HG02759 (cell line): Measurements from ENCODE around the gene PKP4.
A peak's percentile ranks its signal among the peaks of the same experiment; 100 is the strongest.
"Not testable (repeated sequence)": the region's sequence is repeated elsewhere in the genome, so short reads cannot be mapped to it uniquely, and the experiment has no call there.

Experiments
- ATAC-seq: cut with Tn5 transposase; IDR thresholded peaks from one replicate; pipeline ENCODE4 v1.9.1; 2021; ENCODE audit warnings: mild to moderate bottlenecking, moderate library complexity; ENCODE audit not compliant: unreplicated experiment

The PKP4 gene, protein sequence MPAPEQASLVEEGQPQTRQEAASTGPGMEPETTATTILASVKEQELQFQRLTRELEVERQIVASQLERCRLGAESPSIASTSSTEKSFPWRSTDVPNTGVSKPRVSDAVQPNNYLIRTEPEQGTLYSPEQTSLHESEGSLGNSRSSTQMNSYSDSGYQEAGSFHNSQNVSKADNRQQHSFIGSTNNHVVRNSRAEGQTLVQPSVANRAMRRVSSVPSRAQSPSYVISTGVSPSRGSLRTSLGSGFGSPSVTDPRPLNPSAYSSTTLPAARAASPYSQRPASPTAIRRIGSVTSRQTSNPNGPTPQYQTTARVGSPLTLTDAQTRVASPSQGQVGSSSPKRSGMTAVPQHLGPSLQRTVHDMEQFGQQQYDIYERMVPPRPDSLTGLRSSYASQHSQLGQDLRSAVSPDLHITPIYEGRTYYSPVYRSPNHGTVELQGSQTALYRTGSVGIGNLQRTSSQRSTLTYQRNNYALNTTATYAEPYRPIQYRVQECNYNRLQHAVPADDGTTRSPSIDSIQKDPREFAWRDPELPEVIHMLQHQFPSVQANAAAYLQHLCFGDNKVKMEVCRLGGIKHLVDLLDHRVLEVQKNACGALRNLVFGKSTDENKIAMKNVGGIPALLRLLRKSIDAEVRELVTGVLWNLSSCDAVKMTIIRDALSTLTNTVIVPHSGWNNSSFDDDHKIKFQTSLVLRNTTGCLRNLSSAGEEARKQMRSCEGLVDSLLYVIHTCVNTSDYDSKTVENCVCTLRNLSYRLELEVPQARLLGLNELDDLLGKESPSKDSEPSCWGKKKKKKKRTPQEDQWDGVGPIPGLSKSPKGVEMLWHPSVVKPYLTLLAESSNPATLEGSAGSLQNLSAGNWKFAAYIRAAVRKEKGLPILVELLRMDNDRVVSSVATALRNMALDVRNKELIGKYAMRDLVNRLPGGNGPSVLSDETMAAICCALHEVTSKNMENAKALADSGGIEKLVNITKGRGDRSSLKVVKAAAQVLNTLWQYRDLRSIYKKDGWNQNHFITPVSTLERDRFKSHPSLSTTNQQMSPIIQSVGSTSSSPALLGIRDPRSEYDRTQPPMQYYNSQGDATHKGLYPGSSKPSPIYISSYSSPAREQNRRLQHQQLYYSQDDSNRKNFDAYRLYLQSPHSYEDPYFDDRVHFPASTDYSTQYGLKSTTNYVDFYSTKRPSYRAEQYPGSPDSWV

DNA sequence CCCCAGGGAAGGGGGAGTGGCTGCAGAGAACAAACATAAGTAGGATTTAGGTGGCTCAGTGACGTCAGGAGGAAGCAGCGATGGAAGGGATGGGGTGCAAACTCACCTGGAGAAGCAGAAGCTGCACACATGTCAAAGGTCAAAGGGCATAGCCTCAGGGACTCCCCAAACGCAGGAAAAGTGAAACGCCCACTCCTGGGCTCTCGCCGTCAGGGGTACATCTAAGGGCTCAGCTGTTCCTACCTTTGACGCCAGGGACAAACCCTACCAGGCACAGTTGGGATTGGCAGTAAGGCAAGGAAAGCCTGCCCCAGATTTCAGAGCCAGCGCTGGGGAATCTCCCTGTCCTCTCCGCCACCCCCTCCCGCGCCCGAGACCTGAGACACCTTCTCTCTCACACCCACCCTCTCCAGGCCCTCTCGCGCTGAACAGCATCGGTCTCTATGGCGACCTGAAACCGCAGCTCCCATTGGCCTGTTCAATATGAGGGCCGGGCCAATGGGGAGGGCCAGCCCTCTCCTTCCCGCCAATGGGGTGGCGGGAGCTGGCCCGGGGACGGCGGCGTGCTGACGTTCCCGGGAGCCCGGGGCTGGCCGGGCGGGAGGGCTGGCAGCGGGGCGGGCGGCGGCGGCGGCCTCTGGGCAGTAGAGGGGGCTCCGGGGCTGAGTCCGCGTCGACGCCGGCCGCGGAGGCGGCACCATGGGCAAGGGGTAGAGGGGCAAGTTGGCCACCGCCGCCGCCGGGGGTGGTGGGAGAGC, at the start of gene PKP4, which contains the start of gene CCDC148:
TSS of gene PKP4 (plus strand) at position 644 of the 758 bp plus-strand sequence. CDS start 76,233 bp downstream, outside the sequence.
TSS of gene CCDC148 (minus strand) at position 445 of the 758 bp plus-strand sequence. CDS start at position 131, 314 bp downstream.
- ATAC-seq: peak; percentile 90

GRCh38 chr2:158407031-158407430, 49.7 kb upstream of the PKP4 start:
- no peak for ATAC-seq

DNA sequence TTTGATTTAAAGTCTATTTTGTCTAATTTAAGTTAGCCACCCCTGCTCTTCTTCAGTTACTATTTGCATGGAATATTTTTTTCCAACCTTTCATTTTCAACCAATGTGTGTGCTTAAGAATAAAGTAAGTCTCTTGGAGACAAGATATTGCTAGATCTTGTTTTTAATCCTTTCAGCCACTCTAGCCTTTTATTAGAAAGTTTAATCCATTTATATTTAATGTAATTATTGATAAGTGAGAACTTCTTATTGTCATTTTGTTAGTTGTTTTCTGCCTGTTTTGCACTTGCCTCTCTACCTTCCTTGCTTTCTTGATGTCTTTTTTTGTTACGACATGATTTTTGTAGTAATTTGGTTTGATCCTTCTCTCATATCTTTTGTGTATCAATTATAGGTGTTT, 46.6 kb upstream of the PKP4 start:
- ATAC-seq: no peak

GRCh38 chr2:158411748-158412147, 45.0 kb upstream of the PKP4 start:
- no peak for ATAC-seq

GRCh38 chr2:158412206-158412605, 44.5 kb upstream of the PKP4 start:
- no peak for ATAC-seq

DNA sequence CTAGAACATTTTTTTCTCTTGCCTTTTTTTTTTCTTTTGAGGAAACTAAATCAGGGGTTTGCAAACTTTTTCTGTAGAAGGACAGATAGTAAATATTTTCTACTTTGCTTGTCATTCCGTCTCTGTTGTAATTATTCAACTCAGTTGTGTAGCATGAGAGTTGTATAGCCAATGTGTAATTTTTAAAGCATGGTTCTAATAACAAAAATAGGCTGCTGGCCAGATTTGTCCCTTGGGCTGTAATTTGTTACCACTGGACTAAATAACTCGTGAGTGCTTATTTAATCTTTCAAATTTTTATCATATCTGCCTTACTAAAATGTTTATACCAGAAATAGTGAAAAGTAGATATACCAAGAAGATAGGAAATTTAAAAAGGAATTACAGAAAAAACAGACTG, 43.2 kb upstream of the PKP4 start:
- ATAC-seq: no peak

DNA sequence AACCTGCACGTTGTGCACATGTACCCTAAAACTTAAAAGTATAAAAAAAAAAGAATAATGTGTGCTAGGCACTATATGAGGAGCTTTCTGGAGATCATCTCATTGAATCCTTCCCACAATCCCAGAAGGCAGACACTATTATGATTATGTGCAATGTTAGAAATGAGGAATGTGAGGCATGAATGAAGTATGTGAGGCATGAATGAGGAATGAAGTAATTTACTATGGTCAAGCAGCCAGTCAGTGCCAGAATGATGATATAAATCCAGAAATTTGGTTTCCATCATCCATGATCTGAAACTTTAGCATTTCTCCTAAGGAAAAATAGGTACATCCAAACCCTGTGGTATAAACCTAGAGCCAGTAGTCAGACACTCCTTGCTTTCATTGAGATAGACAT, 42.2 kb upstream of the PKP4 start:
- no peak for ATAC-seq

- no peak for ATAC-seq
Measured at GRCh38 chr2:158432117-158432516, 24.6 kb upstream of the PKP4 start.

DNA sequence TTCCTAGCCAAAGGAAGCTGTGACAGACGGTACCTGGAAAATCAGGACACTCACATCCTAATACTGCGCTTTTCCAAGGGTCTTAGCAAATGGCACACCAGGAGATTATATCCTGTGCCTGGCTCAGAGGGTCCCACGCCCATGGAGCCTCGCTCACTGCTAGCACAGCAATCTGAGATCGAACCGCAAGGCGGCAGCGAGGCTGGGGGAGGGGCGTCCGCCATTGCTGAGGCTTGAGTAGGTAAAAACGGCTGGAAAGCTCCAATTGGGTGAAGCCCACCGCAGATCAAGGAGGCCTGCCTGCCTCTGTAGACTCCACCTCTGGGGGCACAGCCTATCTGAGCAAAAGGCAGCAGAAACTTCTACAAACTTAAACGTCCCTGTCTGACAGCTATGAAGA, 23.0 kb upstream of the PKP4 start:
- ATAC-seq: not testable (repeated sequence)

- not testable (repeated sequence) for ATAC-seq
Measured at GRCh38 chr2:158439062-158439461, 17.7 kb upstream of the PKP4 start.

DNA sequence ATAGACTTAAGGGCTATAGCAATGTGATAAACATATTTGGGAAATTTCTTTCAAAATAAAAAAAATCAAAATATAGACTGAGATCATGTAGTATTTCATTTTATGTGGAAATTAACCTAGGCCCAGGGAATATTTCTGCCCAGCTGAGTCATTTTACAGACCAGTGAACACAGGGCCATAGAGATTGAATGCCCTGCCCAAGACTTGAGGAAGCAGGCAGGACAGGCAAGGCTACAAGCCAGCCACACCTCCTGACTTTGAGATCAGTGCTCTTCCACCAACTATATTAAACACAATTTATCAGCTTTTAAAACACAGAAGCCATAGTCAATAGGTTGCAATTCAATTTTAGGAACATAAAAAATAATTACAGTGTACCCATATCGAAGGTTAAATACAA, 13.1 kb upstream of the PKP4 start:
- no peak for ATAC-seq

DNA sequence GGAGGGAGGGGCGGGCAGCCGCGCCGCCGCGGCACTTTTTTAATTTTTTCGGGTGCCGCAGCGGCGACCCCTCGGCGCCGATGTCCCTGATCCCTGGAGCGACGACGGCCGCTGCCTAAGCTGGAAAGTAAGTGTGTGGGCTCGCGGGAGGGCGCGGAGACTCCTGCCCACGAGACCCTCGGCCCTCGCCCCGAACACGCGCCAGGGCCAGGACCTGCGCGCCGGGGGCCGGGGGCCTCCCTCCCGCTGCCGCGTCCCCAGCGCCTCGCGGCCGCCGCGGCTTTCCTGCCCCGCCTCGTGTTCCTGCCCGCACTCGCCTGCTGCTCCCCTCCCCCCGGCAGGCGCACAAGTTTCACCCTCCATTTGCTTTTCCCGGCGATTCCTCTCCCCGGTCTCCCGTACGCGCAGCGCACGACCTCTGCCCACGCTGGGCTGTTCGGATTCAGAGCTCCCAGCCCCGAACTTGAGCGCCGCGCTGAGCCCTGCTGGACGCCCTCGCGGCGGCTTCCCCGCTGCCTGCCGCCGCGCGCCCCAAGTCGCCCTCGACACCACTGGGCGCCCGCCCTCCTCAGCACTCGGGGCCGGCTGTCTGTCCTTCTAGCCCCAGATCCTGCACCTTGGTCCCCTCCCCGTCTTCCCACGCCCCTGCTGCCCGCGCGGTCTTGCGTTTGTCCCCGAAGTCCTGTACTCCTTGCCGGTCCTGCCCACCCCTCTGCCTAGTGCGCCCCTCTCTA, 507 bp downstream of the PKP4 start:
- peak; percentile 31 for ATAC-seq

DNA sequence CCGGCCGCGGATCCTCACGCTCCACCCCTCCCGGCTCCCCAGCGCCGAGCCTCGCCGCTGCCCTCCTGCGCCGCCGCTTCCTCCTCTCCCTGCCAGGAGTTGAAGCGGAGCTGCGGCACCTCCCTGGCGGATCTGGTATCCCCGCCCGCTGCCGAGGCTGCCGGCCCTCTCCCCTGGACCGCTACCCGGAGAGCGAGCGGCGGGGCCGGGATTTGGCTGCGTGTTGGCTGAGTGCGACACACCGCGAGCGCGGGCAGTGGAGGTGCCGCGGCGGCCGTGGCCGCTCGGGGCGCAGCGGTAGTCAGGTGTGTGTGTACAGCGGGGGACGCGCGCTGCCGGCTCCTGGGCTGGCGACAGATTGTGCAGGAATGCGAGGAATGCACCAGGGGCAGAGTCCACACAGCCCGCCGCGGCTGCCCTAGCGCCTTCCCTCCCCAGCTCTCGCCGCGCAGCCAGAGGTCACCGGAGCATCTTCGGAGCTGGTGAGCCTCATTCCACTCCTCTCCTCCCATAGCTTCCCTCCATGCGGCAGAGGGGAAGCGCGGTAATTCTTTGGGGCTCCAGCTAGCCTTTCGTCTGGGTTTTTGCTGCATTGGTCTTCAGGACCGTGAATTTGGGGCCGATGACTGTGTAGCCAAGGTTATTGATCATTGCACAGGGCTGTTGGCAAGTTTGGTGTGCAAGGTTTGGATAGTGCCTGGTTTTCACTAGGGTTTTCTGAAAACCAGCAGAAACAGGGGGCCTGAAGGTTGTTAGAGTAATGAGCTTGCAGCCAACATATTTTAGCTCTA, 1.3 kb downstream of the PKP4 start:
- ATAC-seq: peak; percentile 53

DNA sequence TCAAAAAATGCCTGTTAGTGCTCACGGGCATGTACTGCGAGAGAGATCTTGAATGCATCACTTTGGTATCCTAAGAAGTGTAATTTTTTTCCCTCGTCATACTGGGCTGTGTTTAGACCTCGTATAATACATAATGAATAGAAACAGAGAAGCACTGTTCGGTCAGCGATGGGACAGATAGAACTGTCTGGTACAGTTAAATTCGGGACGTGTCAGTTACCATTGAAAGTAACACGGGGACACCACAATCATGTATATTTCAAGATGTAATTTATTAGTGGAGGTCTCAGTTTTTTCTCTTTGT, 1.8 kb downstream of the PKP4 start:
- no peak for ATAC-seq

DNA sequence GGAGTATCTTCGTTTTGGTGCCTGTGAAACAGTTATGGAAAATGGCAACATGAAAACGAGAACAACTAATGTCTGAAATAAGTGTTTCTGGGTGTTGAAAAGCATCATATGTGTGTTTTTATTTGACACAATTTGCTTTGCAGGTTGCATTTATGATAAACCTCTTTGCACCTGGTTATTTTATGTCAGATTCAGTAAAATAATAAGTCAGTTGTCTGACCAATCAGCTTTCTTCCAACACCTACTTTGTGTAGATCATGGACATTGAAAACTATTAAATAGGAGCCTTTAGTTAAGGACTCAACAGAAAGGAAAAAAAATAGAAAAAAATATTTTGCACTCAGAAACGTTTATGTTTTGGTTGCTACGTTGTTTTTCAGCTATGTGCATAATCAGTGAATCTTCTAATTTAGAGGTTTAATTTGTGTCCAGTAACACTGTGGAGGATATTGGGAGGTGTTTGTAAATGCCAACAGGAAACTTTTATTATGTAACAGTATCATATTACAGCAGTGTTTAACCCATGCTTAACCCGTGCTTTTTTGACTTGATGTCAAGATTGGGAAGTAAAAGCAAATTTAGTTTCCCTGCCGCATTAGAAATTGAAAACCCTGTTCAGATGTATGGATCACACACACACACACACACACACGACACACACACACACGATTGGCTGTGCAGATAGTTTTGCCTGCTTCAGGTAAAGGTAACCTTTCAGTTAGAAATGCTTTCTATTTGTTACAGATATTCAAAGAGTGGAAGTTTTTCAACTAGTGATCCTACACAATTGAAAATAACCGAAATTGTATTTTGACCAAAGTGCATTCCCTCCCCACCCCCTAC, 2.6 kb downstream of the PKP4 start:
- no peak for ATAC-seq

GRCh38 chr2:158460632-158461297, 4.0 kb downstream of the PKP4 start:
- no peak for ATAC-seq

DNA sequence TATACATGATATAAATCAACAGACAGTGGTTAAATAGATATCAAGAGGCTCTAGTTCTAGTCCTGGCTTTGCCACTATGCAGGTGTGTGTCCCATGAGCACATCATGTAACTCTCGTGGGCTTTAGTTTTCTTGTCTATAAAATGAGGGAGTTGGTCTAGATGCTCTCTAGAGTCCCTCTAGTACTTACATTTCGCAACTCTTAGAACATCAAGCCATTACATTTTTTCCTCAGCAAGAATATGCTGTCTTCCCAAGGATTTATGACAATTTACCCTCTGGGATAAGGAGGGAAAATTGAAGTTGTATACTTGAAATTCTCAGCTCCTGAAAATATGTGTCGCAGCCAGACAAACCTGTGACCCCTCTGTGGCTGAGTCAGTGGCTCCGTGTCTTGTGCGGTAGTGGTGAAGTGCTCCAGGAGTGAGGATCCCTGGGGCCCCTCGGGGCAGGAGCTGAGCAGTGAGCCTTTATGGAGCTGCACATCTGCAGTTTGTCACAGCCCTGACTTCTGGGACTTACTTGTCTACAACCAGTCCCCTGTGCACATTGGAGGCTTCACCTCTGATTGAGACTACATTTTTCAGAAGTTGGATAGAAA, 6.8 kb downstream of the PKP4 start:
- ATAC-seq: no peak
